Mucosa of descending colon (tissue), 3 donors: ENCODE measurements around the gene FGF9. TPM values are rescaled to one million over a fixed set of nuclear protein-coding genes. Genes with fewer than 3 reads are reported as not detected.

Experiments used
- ATAC-seq: fragments of 200-7000 bp; cut with Tn5 transposase; one replicate; pipeline ENCODE4 v1.9.1; 2020; ENCODE audit warnings: mild to moderate bottlenecking, moderate library complexity
- DNase-seq, 3 donors: peaks; one replicate each; pipeline ENCODE4 v3.0.0-alpha.2; 2020
- H3K36me3 ChIP-seq: fragments of 200-600 bp; one replicate; pipeline ENCODE4 v1.8.0; 2021; ENCODE audit warnings: low read depth, mild to moderate bottlenecking
- H3K4me1 ChIP-seq: fragments of 200-600 bp; one replicate; pipeline ENCODE4 v1.8.0; 2021; ENCODE audit warnings: low read depth, mild to moderate bottlenecking
- H3K4me3 ChIP-seq: fragments of 200-600 bp; one replicate; pipeline ENCODE4 v1.8.0; 2021; ENCODE audit warnings: mild to moderate bottlenecking
- H3K9me3 ChIP-seq: fragments of 200-600 bp; one replicate; pipeline ENCODE4 v1.8.0; 2021; ENCODE audit warnings: mild to moderate bottlenecking
- intact Hi-C, 2 donors: fragments of 100-400 bp; cut with DNase I in 1 of 2; cut with micrococcal nuclease in 1 of 2; formaldehyde crosslinking; loops; one replicate each; pipeline versions ENCODE4 v1.11.0 to v1.11.1; 2022; cut with DNase I, micrococcal nuclease
- total RNA-seq, 3 donors: library from RNA; stranded (reverse); fragmentation: NEBNext Ultra II Directional in 2 of 3; extraction: Animal tissue kit (Norgen Biotek cat#: 25700) in 2 of 3; gene quantifications; one replicate each; pipeline versions ENCODE4 v1.2.1 to v1.2.4, GENCODE V29; 2021 to 2023
- TF ChIP-seq, protein P1 (sequence below): fragments of 200-600 bp; IDR thresholded peaks from one replicate; pipeline ENCODE4 v1.8.0; 2022; ENCODE audit warnings: antibody characterized with exemption, mild to moderate bottlenecking
- donor health status: DM: no; HTN: no; CAD: no; lungs with moderate emphysema.
- donor health status: DM: no; HTN: no; CAD: no.
- donor health status: DM: no; HTN: yes; CAD: no.

FGF9 gene
- total RNA-seq, 3 donors from 2014 or later = 1.2 to 2.6 (median 2.3) TPM

DNA sequence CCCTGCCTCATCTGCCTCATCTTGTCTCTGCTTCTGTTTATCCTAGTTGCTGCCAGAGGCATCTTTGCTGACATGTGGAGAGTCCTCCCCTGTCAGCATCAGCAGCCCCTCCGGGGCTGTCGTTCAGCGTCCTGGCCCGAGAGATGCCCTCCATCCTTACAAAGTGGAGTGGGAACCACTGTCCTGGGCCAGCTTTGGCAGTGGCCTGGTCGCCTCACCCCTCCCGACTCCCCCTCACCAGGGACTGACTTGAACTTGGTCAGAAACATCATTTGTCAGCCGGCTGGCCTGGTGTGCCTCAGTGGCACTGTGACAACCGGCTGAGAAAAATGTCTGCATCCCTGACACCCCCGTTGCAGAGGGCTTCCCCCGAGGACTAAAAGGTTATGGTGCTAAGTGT lies 20.6 kb downstream of the FGF9 start:
- TF ChIP-seq, protein P1, sequence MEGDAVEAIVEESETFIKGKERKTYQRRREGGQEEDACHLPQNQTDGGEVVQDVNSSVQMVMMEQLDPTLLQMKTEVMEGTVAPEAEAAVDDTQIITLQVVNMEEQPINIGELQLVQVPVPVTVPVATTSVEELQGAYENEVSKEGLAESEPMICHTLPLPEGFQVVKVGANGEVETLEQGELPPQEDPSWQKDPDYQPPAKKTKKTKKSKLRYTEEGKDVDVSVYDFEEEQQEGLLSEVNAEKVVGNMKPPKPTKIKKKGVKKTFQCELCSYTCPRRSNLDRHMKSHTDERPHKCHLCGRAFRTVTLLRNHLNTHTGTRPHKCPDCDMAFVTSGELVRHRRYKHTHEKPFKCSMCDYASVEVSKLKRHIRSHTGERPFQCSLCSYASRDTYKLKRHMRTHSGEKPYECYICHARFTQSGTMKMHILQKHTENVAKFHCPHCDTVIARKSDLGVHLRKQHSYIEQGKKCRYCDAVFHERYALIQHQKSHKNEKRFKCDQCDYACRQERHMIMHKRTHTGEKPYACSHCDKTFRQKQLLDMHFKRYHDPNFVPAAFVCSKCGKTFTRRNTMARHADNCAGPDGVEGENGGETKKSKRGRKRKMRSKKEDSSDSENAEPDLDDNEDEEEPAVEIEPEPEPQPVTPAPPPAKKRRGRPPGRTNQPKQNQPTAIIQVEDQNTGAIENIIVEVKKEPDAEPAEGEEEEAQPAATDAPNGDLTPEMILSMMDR = no peak
- Histone ChIP-seq H3K36me3 (no peaks in the 10 kb centered on the region), H3K4me3 (no peak overlapping the region), H3K4me1 (peaks cover 6% of the 10 kb centered on the region), H3K9me3 (no peaks in the 10 kb centered on the region)
- no peak for DNase-seq
- intact Hi-C loops = no loop called here
- no peak for ATAC-seq

DNA sequence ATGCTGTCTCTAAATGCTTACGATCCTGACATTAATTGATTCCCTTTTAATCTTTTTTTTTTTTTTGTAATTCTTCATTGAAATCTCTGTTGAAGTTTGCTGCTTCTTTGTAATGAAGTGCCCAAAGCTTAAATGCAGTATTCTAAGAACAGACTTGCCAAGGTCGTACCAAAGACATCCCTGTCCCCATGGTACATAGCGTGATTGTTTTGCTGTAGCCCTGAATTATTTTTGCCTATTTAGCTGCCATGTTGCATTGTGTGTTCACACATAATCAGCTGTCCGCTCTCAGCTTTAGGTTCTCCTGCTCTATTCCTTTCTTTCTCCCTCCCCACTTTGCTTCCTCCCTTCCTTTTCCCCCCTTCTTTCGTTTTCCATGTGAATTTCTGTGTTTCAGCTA lies 21.1 kb downstream of the FGF9 start:
- no peak for ATAC-seq
- H3K4me3 ChIP-seq = no peak overlapping the region
- no peaks in the 10 kb centered on the region for H3K36me3 ChIP-seq
- intact Hi-C loops = no loop called here
- H3K4me1 ChIP-seq = peaks cover 6% of the 10 kb centered on the region
- H3K9me3 ChIP-seq = no peaks in the 10 kb centered on the region
- TF ChIP-seq, protein P1 = no peak
- DNase-seq = no peak

DNA sequence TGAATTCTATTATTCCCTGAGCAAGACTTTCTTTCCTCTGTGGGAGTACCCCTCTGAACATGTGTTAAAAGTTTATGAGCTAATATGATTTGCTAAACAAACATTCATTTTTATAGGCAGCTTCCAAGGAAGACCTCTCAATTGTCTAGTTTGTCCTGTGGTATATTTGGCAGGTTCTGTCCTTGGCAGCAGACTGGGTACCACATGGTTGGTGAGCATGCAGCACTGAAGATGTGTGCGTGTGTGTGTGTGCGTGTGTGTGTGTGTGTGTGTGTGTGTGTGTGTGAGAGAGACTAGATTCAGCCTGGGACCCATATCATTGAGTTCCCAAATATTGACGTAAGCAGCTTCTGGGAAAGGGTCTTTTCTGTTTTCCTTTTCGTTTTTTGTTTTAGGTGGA lies 24.0 kb downstream of the FGF9 start:
- Histone ChIP-seq H3K9me3 (no peaks in the 10 kb centered on the region), H3K4me3 (no peak overlapping the region), H3K4me1 (peaks cover 6% of the 10 kb centered on the region), H3K36me3 (no peaks in the 10 kb centered on the region)
- DNase-seq (peak in 1 of 3 donors; percentile 30), ATAC-seq (peak; percentile 26)
- intact Hi-C loops = no loop called here
- TF ChIP-seq, protein P1 = no peak

DNA sequence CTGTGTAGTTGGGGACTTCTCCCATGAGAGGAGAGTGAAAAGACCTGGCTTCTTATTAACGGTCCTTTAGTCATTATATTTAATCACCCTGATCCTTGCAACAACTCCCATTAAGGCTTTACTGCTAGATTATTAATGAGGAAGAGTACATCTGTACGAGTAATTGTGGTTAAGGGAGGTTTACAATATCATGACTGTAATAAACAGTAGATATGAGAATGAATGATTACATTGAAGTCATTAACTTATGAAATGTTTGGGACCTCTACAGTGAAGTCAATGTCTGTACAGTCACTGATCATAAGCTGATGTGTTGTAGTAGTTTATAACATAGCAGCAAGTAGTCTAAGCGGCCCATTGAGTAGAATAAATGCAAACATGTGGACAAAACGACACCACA lies 24.7 kb downstream of the FGF9 start:
- no peaks in the 10 kb centered on the region for H3K9me3 ChIP-seq
- intact Hi-C loops = no loop called here
- no peak for DNase-seq
- ATAC-seq = no peak
- H3K36me3 ChIP-seq = no peaks in the 10 kb centered on the region
- TF ChIP-seq, protein P1 = no peak
- H3K4me3 ChIP-seq = no peak overlapping the region
- H3K4me1 ChIP-seq = peaks cover 6% of the 10 kb centered on the region

DNA sequence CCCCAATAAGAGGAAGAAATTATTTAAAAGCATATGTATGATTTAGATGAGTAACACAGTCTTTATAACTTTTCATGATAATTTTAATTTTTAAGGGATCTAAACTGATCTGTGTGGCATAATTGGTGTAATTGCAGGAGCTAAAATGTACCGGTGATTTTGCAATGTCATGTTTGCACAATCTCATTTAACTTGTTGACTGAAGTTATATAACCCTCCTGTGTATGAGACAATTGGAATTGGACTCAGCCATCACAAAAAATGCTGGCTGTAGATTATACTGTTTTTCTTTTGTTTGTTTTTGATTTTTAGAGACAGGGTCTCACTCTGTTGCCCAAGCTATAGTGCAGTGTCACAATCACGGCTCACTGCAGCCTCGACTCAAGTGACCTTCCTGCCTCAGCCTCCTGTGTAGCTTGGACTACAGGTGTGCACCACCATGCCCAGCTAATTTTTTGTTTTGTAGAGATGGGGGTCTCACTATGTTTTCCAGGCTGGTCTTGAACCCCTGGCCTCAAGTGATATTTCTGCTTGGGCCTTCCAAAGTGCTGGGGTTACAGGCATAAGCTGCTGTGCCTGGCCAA lies 26.1 kb downstream of the FGF9 start:
- DNase-seq = no peak
- TF ChIP-seq, protein P1 = no peak

More for the DNA sequence above, 26.1 kb downstream of the FGF9 start:
- H3K4me3 ChIP-seq = no peak overlapping the region
- no peaks in the 10 kb centered on the region for H3K36me3 ChIP-seq
- no peaks in the 10 kb centered on the region for H3K9me3 ChIP-seq
- intact Hi-C loops = no loop called here
- peak; percentile 83 for ATAC-seq
- no peaks in the 10 kb centered on the region for H3K4me1 ChIP-seq
